ENCODE measurements around the gene KRT39. TPM values are rescaled to one million over a fixed set of nuclear protein-coding genes. Genes with fewer than 3 reads are reported as not detected.

The KRT39 gene
- total RNA-seq, 1 experiment from 2014 or later, result not detected

DNA sequence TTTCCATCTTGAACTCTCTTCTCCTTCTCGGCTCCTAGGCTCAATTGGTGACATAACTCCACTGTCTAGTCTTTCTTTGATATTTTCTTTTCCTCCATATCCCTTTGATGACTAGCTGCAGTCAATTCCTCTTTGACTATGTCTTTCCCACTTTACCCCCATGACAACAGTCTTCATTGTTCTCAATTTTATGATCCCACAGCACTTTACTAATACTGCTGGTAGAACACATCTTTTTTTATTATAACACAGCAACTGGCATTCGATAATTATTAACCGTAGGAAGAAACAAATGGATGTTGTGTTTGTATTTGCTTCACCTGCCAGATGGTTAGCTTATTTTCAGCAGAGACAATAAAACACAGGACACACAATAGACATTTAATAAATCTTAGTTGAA is 25.9 kb upstream of the KRT39 start:
- ATAC-seq (no peak), DNase-seq (ENCODE audit: low spot score) (no peak)
- H3K27ac Mint-ChIP-seq, result no peak overlapping the region
- peaks cover 6% of the 10 kb centered on the region for H3K9me3 Mint-ChIP-seq
- no peak overlapping the region for H3K4me3 Mint-ChIP-seq
- H3K27me3 Mint-ChIP-seq (ENCODE audit: low read depth), result no peaks in the 10 kb centered on the region
- ChIA-PET POLR2A (no interaction called here), CTCF (interaction anchor here (0.7 kb wide), 1 partner anchor 330 kb away, joined by 3 read pairs; no protein-coding TSS in a partner anchor)
- TF ChIP-seq OVOL2 (CRISPR knock-in tag; IDR thresholded peaks at IDR 0.05; ENCODE audit: borderline replicate concordance), result no peak
- TF ChIP-seq, protein P1, sequence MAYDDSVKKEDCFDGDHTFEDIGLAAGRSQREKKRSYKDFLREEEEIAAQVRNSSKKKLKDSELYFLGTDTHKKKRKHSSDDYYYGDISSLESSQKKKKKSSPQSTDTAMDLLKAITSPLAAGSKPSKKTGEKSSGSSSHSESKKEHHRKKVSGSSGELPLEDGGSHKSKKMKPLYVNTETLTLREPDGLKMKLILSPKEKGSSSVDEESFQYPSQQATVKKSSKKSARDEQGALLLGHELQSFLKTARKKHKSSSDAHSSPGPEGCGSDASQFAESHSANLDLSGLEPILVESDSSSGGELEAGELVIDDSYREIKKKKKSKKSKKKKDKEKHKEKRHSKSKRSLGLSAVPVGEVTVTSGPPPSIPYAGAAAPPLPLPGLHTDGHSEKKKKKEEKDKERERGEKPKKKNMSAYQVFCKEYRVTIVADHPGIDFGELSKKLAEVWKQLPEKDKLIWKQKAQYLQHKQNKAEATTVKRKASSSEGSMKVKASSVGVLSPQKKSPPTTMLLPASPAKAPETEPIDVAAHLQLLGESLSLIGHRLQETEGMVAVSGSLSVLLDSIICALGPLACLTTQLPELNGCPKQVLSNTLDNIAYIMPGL (CRISPR knock-in tag; IDR thresholded peaks at IDR 0.05), result no peak
- H3K36me3 Mint-ChIP-seq, result no peaks in the 10 kb centered on the region
- peaks cover 9% of the 10 kb centered on the region; the same call in 1 of the 2 replicates for H3K4me1 Mint-ChIP-seq

DNA sequence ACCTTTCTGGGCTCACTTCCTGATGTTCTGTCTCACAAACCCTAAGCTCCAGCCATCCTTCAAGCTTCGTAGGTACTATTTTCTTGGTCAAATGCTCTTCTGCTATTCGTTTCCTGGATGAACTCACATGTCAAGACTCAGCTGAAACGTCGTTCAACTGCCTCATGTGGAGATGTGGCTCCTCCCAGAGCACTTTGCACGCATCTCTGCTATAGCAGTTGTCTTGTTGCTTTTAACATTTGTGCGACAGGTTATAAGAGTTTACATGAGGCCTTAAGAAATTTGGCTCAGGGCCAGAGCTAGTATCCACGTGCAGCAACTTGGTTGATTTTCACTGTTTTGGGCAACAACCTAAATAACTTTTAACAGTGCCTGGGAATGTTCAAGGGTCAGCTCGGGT is 20.2 kb upstream of the KRT39 start:
- no peak overlapping the region for H3K27ac Mint-ChIP-seq
- H3K4me1 Mint-ChIP-seq, result peaks cover 2% of the 10 kb centered on the region; the same call in 1 of the 2 replicates
- POLR2A ChIA-PET, result no interaction called here

More for the DNA sequence above, 20.2 kb upstream of the KRT39 start:
- TF ChIP-seq, protein P2, sequence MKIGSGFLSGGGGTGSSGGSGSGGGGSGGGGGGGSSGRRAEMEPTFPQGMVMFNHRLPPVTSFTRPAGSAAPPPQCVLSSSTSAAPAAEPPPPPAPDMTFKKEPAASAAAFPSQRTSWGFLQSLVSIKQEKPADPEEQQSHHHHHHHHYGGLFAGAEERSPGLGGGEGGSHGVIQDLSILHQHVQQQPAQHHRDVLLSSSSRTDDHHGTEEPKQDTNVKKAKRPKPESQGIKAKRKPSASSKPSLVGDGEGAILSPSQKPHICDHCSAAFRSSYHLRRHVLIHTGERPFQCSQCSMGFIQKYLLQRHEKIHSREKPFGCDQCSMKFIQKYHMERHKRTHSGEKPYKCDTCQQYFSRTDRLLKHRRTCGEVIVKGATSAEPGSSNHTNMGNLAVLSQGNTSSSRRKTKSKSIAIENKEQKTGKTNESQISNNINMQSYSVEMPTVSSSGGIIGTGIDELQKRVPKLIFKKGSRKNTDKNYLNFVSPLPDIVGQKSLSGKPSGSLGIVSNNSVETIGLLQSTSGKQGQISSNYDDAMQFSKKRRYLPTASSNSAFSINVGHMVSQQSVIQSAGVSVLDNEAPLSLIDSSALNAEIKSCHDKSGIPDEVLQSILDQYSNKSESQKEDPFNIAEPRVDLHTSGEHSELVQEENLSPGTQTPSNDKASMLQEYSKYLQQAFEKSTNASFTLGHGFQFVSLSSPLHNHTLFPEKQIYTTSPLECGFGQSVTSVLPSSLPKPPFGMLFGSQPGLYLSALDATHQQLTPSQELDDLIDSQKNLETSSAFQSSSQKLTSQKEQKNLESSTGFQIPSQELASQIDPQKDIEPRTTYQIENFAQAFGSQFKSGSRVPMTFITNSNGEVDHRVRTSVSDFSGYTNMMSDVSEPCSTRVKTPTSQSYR (CRISPR knock-in tag; IDR thresholded peaks at IDR 0.05), result no peak
- TF ChIP-seq ZNF423 (CRISPR knock-in tag; IDR thresholded peaks at IDR 0.05) (no peak), NFE2L1 (CRISPR knock-in tag; IDR thresholded peaks at IDR 0.05) (no peak), SP1 (CRISPR knock-in tag; conservative IDR thresholded peaks at IDR 0.05) (no peak), JAZF1 (CRISPR knock-in tag; IDR thresholded peaks at IDR 0.05) (no peak), GABPB1 (CRISPR knock-in tag; IDR thresholded peaks at IDR 0.05) (no peak), ZNF219 (CRISPR knock-in tag; IDR thresholded peaks at IDR 0.05; ENCODE audit: borderline replicate concordance) (no peak)
- TF ChIP-seq, protein P3, sequence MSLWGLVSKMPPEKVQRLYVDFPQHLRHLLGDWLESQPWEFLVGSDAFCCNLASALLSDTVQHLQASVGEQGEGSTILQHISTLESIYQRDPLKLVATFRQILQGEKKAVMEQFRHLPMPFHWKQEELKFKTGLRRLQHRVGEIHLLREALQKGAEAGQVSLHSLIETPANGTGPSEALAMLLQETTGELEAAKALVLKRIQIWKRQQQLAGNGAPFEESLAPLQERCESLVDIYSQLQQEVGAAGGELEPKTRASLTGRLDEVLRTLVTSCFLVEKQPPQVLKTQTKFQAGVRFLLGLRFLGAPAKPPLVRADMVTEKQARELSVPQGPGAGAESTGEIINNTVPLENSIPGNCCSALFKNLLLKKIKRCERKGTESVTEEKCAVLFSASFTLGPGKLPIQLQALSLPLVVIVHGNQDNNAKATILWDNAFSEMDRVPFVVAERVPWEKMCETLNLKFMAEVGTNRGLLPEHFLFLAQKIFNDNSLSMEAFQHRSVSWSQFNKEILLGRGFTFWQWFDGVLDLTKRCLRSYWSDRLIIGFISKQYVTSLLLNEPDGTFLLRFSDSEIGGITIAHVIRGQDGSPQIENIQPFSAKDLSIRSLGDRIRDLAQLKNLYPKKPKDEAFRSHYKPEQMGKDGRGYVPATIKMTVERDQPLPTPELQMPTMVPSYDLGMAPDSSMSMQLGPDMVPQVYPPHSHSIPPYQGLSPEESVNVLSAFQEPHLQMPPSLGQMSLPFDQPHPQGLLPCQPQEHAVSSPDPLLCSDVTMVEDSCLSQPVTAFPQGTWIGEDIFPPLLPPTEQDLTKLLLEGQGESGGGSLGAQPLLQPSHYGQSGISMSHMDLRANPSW (CRISPR knock-in tag; conservative IDR thresholded peaks at IDR 0.05; ENCODE audit: low read depth), result no peak
- TF ChIP-seq, protein P4, sequence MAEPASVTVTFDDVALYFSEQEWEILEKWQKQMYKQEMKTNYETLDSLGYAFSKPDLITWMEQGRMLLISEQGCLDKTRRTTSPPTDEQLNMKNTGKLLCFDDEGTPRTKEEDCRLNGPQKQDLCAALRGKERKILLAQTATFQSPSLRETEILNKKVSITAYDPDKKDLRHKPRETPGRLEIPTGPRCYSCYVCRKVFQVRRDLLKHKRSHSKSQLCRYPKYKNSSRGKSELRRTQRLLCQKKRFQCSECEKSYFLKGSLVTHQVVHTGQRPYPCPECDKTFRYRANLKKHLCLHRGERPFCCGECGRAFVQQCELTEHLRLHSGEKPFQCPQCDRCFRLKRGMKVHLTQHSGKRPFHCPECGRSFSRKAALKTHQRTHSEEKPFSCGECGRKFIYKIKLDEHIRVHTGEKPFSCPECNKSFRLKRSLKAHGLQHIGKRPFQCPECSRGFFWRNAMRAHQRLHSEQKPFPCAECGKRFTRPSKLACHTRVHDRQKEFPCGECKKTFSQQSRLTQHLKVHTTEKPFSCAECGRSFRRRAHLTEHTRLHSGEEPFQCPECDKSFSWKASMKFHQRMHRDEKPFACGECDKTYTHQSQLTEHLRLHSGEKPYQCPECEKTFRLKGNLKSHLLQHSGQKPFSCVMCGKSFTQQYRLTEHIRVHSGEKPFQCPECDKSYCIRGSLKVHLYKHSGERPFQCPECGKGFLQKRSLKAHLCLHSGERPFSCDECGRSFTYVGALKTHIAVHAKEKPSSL (CRISPR knock-in tag; conservative IDR thresholded peaks at IDR 0.05), result no peak
- TF ChIP-seq, protein P5, sequence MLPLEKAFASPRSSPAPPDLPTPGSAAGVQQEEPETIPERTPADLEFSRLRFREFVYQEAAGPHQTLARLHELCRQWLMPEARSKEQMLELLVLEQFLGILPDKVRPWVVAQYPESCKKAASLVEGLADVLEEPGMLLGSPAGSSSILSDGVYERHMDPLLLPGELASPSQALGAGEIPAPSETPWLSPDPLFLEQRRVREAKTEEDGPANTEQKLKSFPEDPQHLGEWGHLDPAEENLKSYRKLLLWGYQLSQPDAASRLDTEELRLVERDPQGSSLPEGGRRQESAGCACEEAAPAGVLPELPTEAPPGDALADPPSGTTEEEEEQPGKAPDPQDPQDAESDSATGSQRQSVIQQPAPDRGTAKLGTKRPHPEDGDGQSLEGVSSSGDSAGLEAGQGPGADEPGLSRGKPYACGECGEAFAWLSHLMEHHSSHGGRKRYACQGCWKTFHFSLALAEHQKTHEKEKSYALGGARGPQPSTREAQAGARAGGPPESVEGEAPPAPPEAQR (CRISPR knock-in tag; IDR thresholded peaks at IDR 0.05), result no peak
- TF ChIP-seq, protein P6, sequence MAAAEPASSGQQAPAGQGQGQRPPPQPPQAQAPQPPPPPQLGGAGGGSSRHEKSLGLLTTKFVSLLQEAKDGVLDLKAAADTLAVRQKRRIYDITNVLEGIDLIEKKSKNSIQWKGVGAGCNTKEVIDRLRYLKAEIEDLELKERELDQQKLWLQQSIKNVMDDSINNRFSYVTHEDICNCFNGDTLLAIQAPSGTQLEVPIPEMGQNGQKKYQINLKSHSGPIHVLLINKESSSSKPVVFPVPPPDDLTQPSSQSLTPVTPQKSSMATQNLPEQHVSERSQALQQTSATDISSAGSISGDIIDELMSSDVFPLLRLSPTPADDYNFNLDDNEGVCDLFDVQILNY (CRISPR knock-in tag; IDR thresholded peaks at IDR 0.05), result no peak
- TF ChIP-seq, protein P7, sequence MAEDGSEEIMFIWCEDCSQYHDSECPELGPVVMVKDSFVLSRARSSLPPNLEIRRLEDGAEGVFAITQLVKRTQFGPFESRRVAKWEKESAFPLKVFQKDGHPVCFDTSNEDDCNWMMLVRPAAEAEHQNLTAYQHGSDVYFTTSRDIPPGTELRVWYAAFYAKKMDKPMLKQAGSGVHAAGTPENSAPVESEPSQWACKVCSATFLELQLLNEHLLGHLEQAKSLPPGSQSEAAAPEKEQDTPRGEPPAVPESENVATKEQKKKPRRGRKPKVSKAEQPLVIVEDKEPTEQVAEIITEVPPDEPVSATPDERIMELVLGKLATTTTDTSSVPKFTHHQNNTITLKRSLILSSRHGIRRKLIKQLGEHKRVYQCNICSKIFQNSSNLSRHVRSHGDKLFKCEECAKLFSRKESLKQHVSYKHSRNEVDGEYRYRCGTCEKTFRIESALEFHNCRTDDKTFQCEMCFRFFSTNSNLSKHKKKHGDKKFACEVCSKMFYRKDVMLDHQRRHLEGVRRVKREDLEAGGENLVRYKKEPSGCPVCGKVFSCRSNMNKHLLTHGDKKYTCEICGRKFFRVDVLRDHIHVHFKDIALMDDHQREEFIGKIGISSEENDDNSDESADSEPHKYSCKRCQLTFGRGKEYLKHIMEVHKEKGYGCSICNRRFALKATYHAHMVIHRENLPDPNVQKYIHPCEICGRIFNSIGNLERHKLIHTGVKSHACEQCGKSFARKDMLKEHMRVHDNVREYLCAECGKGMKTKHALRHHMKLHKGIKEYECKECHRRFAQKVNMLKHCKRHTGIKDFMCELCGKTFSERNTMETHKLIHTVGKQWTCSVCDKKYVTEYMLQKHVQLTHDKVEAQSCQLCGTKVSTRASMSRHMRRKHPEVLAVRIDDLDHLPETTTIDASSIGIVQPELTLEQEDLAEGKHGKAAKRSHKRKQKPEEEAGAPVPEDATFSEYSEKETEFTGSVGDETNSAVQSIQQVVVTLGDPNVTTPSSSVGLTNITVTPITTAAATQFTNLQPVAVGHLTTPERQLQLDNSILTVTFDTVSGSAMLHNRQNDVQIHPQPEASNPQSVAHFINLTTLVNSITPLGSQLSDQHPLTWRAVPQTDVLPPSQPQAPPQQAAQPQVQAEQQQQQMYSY (CRISPR knock-in tag; IDR thresholded peaks at IDR 0.05), result no peak
- TF ChIP-seq, protein P8, sequence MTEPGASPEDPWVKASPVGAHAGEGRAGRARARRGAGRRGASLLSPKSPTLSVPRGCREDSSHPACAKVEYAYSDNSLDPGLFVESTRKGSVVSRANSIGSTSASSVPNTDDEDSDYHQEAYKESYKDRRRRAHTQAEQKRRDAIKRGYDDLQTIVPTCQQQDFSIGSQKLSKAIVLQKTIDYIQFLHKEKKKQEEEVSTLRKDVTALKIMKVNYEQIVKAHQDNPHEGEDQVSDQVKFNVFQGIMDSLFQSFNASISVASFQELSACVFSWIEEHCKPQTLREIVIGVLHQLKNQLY (CRISPR knock-in tag; IDR thresholded peaks at IDR 0.05), result no peak
- DNase-seq (ENCODE audit: low spot score), result no peak
- no peaks in the 10 kb centered on the region for H3K27me3 Mint-ChIP-seq (ENCODE audit: low read depth)
- no peaks in the 10 kb centered on the region for H3K36me3 Mint-ChIP-seq
- peaks cover 11% of the 10 kb centered on the region for H3K9me3 Mint-ChIP-seq
- no peak for ATAC-seq
- no peak overlapping the region for H3K4me3 Mint-ChIP-seq
- CTCF ChIA-PET, result interaction anchor here (0.5 kb wide), 1 partner anchor 630 kb away, joined by 3 read pairs; no protein-coding TSS in a partner anchor
